PFSK-1 (cell line): ENCODE measurements around the gene PDZD2.

Experiments
- FOXP2 ChIP-seq: optimal IDR thresholded peaks from 2 replicates; pipeline ENCODE3; 2011; ENCODE audit warnings: borderline replicate concordance, control low read depth, inconsistent platforms; ENCODE audit not compliant: insufficient read depth; ENCODE audit errors: extremely low read length, extremely low read depth
- POLR2AphosphoS5 ChIP-seq: IDR thresholded peaks from 2 replicates; pipeline ENCODE4 v1.6.1; 2012; ENCODE audit warnings: low read depth, mild to moderate bottlenecking, control low read depth, low read length, moderate library complexity
- REST ChIP-seq, 2 experiments: IDR thresholded peaks; 2 replicates each; pipeline versions ENCODE4 v1.6.1 to v1.8.0; 2011 to 2012; ENCODE audit warnings: low read depth in 2 of 2, low read length in 2 of 2, control low read depth in 1 of 2, inconsistent platforms in 1 of 2, mild to moderate bottlenecking in 1 of 2, moderate library complexity in 1 of 2; ENCODE audit not compliant: insufficient read depth in 1 of 2
- SIN3A ChIP-seq: IDR thresholded peaks from 2 replicates; pipeline ENCODE4 v1.6.1; 2012; ENCODE audit warnings: mild to moderate bottlenecking, low read length, moderate library complexity, borderline replicate concordance; ENCODE audit not compliant: insufficient read depth
- TAF1 ChIP-seq: IDR thresholded peaks from 2 replicates; pipeline ENCODE4 v1.6.1; 2012; ENCODE audit warnings: low read length, control low read depth, borderline replicate concordance; ENCODE audit not compliant: insufficient read depth

PDZD2 gene

DNA sequence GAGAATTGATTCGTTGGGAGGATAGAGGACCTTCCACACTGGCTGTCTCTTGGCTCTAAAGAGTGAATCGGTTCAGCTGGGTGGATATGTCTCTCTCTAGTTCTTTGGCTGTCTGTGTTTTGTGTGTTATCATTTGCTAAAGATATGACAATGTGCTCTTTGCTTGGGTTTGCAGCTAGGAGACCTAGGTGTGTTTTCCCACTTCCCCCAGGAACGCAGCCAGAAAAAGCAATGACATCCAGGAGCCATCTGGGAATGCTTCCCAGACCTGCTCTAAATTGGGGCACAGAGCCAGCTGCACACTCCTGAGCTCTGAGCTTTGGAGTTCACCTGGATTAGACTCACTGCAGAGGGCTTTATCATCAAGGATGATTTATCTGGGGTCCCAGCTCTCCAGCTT, 12.8 kb upstream of the PDZD2 start:
- TF ChIP-seq POLR2AphosphoS5 (no peak), TAF1 (no peak), REST (IDR thresholded peaks at IDR 0.05; ENCODE audit: insufficient read depth in 1 of 2, low read depth in 2 of 2, low read length in 2 of 2) (no peak), SIN3A (no peak), FOXP2 (no peak)

- TF ChIP-seq POLR2AphosphoS5 (no peak), SIN3A (no peak), REST (IDR thresholded peaks at IDR 0.05; ENCODE audit: insufficient read depth in 1 of 2, low read depth in 2 of 2, low read length in 2 of 2) (no peak), TAF1 (no peak), FOXP2 (no peak)
These were observed 12.2 kb upstream of the PDZD2 start for GRCh38 chr5:31626604-31627234.

DNA sequence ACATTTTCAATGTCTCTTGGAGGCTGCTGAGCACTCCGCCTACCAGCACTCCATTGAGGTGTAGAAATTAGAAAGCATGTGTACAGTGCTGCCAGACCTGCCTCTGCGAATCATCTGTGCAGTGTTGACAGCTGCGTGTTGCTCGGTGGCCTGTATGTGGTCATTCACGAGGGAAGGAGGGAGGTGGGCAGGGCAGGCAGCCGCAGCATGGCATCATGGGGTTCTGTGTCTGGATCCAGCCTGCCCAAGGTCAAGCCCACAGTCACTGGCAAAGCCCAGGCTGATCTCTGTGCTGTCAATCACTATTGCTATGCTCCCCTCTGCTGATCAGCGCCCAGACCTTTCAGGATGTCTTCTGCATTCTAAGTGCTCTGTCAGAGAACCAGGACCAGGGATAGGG, 8.0 kb upstream of the PDZD2 start:
- TF ChIP-seq FOXP2, result peak; percentile 18
- TF ChIP-seq POLR2AphosphoS5, result no peak
- TF ChIP-seq TAF1, result no peak

DNA sequence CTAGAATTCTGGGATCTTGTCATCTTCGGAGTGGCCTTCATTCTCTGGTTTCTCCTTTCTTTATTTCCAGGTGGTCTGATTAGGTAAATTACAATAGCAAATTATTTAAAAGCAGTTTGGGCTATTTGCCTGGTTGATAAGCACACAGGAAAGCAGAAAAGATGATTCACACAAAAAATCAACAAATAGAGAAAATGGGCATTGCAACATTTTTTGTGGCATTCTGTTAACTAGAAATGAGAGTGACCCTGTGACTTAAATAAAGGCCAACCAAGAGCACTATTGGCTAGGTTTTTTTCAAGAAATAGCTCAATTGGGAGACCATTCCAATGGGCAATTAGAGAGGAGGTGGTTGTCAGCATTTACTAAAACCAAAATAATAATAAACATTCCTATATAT, 6.5 kb upstream of the PDZD2 start:
- no peak for TF ChIP-seq POLR2AphosphoS5
- TF ChIP-seq FOXP2, result no peak
- no peak for TF ChIP-seq TAF1
- TF ChIP-seq REST (IDR thresholded peaks at IDR 0.05; ENCODE audit: insufficient read depth in 1 of 2, low read depth in 2 of 2, low read length in 2 of 2), result no peak
- no peak for TF ChIP-seq SIN3A

DNA sequence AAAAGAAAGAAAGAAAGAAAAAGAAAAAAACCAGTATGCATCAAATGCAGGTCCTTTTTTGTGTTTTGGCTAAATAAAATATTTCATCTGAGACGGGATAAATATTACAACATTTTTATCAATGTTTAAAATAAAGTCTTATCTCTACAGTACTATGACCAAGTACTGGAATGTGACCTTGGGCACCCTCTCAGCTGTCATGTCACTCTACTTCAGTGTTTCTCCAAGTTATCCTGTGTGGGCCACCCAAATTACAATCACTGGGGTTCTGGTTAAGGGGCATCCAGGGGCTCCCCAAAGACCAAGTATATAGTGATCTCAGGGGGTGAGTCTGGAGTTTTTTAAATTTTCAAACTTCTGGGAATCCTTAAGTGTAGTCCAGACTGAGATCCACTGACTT, 3.5 kb upstream of the PDZD2 start:
- TF ChIP-seq SIN3A, result no peak
- TF ChIP-seq FOXP2, result no peak
- TF ChIP-seq REST (IDR thresholded peaks at IDR 0.05; ENCODE audit: insufficient read depth in 1 of 2, low read depth in 2 of 2, low read length in 2 of 2), result no peak
- no peak for TF ChIP-seq TAF1
- TF ChIP-seq POLR2AphosphoS5, result no peak

GRCh38 chr5:31637851-31638250, 1.1 kb upstream of the PDZD2 start:
- TF ChIP-seq REST (IDR thresholded peaks at IDR 0.05; ENCODE audit: insufficient read depth in 1 of 2, low read depth in 2 of 2, low read length in 2 of 2) (no peak), SIN3A (no peak), FOXP2 (no peak), TAF1 (no peak), POLR2AphosphoS5 (no peak)
